Upper lobe of right lung (tissue), 1 donor: ENCODE data around the gene CPVL. TPM values are rescaled to one million over a fixed set of nuclear protein-coding genes. Genes with fewer than 3 reads are reported as not detected.

Experiments
- ATAC-seq: fragments of 200-7000 bp; cut with Tn5 transposase; one replicate; pipeline ENCODE4 v1.9.1; 2020; ENCODE audit warnings: mild to moderate bottlenecking, moderate library complexity
- DNase-seq: peaks from one replicate; pipeline ENCODE4 v3.0.0-alpha.2; 2020
- H3K27ac ChIP-seq: fragments of 200-600 bp; one replicate; pipeline ENCODE4 v1.8.0; 2022
- H3K27me3 ChIP-seq: fragments of 200-600 bp; one replicate; pipeline ENCODE4 v1.8.0; 2022; ENCODE audit warnings: mild to moderate bottlenecking
- H3K36me3 ChIP-seq: fragments of 200-600 bp; one replicate; pipeline ENCODE4 v1.8.0; 2022
- H3K4me1 ChIP-seq: fragments of 200-600 bp; one replicate; pipeline ENCODE4 v1.8.0; 2022
- H3K4me3 ChIP-seq: fragments of 200-600 bp; one replicate; pipeline ENCODE4 v1.8.0; 2022; ENCODE audit warnings: mild to moderate bottlenecking
- H3K9me3 ChIP-seq: fragments of 200-600 bp; one replicate; pipeline ENCODE4 v1.8.0; 2022
- CTCF ChIP-seq: fragments of 200-600 bp; IDR thresholded peaks from one replicate; pipeline ENCODE4 v1.8.0; 2022; ENCODE audit warnings: antibody characterized with exemption
- intact Hi-C: fragments of 100-400 bp; cut with DNase I; formaldehyde crosslinking; loops from one replicate; pipeline ENCODE4 v1.11.0; 2022
- total RNA-seq: library from RNA; stranded (reverse); fragmentation: NEBNext Ultra II Directional; extraction: Animal tissue kit (Norgen Biotek cat#: 25700); gene quantifications from one replicate; pipeline ENCODE4 v1.2.1, GENCODE V29; 2021
- donor health status: DM: no; HTN: yes; CAD: no; lungs with severe emphysema.

Gene CPVL
- total RNA-seq, 1 donor from 2014 or later: 31.9 TPM

GRCh38 chr7:29077176-29077575 is 69.2 kb downstream of the CPVL start:
- Histone ChIP-seq H3K27ac (no peak overlapping the region), H3K36me3 (no peaks in the 10 kb centered on the region), H3K4me3 (no peak overlapping the region), H3K4me1 (no peaks in the 10 kb centered on the region), H3K27me3 (no peaks in the 10 kb centered on the region), H3K9me3 (no peaks in the 10 kb centered on the region)
- DNase-seq (no peak), ATAC-seq (no peak)
- no peak for TF ChIP-seq CTCF
- intact Hi-C loops: no loop called here

- intact Hi-C loops: no loop called here
- Histone ChIP-seq H3K27ac (no peak overlapping the region), H3K4me1 (no peaks in the 10 kb centered on the region), H3K9me3 (no peaks in the 10 kb centered on the region), H3K4me3 (no peak overlapping the region), H3K27me3 (no peaks in the 10 kb centered on the region), H3K36me3 (no peaks in the 10 kb centered on the region)
- no peak for DNase-seq
- no peak for TF ChIP-seq CTCF
- no peak for ATAC-seq
These were observed 69.7 kb downstream of the CPVL start for GRCh38 chr7:29076631-29077030.

- no peak for ATAC-seq
- TF ChIP-seq CTCF: no peak
- intact Hi-C loops: no loop called here
These were observed 70.7 kb downstream of the CPVL start for GRCh38 chr7:29075606-29076005.

GRCh38 chr7:29071203-29071874 is 75.0 kb downstream of the CPVL start:
- no peak for ATAC-seq
- no peaks in the 10 kb centered on the region for H3K36me3 ChIP-seq

More at GRCh38 chr7:29075606-29076005, 70.7 kb downstream of the CPVL start:
- H3K9me3 ChIP-seq: no peaks in the 10 kb centered on the region
- H3K27ac ChIP-seq: no peak overlapping the region
- no peak overlapping the region for H3K4me3 ChIP-seq
- DNase-seq: no peak
- H3K4me1 ChIP-seq: no peaks in the 10 kb centered on the region
- H3K27me3 ChIP-seq: no peaks in the 10 kb centered on the region
- no peaks in the 10 kb centered on the region for H3K36me3 ChIP-seq

GRCh38 chr7:29066641-29067040 is 79.7 kb downstream of the CPVL start:
- Histone ChIP-seq H3K4me1 (no peaks in the 10 kb centered on the region), H3K36me3 (no peaks in the 10 kb centered on the region), H3K9me3 (no peaks in the 10 kb centered on the region), H3K27ac (no peak overlapping the region), H3K27me3 (no peaks in the 10 kb centered on the region), H3K4me3 (no peak overlapping the region)
- intact Hi-C loops: no loop called here
- DNase-seq (no peak), ATAC-seq (no peak)
- TF ChIP-seq CTCF: no peak

More at GRCh38 chr7:29071203-29071874, 75.0 kb downstream of the CPVL start:
- TF ChIP-seq CTCF: no peak
- Histone ChIP-seq H3K4me1 (no peaks in the 10 kb centered on the region), H3K9me3 (no peaks in the 10 kb centered on the region), H3K27ac (no peak overlapping the region), H3K27me3 (no peaks in the 10 kb centered on the region), H3K4me3 (no peak overlapping the region)
- intact Hi-C loops: no loop called here
- DNase-seq: no peak
